T-helper 2 cell treated with Interferon-gamma antibody and Interleukin-4, amounts not matched to agents 5 μg/mL and 100 μg/mL, for 36 hours (primary cell): ENCODE data around the gene YPEL3.

Experiments used
- DNase-seq: peaks from one replicate; pipeline ENCODE4 v3.0.0; 2021; ENCODE audit warnings: low spot score
- H3K27ac Mint-ChIP-seq: one replicate; pipeline ENCODE4 v1.8.0; 2021; ENCODE audit warnings: mild to moderate bottlenecking, mixed read lengths
- H3K27me3 Mint-ChIP-seq: one replicate; pipeline ENCODE4 v1.8.0; 2021; ENCODE audit warnings: low read depth, mixed read lengths
- H3K36me3 Mint-ChIP-seq: one replicate; pipeline ENCODE4 v1.8.0; 2021; ENCODE audit warnings: low read depth, mixed read lengths
- H3K4me1 Mint-ChIP-seq: one replicate; pipeline ENCODE4 v1.8.0; 2021; ENCODE audit warnings: low read depth, mixed read lengths
- H3K4me3 Mint-ChIP-seq: one replicate; pipeline ENCODE4 v1.8.0; 2022; ENCODE audit warnings: mild to moderate bottlenecking, moderate library complexity, mixed read lengths
- H3K9me3 Mint-ChIP-seq: one replicate; pipeline ENCODE4 v1.8.0; 2021; ENCODE audit warnings: mixed read lengths

The YPEL3 gene

DNA sequence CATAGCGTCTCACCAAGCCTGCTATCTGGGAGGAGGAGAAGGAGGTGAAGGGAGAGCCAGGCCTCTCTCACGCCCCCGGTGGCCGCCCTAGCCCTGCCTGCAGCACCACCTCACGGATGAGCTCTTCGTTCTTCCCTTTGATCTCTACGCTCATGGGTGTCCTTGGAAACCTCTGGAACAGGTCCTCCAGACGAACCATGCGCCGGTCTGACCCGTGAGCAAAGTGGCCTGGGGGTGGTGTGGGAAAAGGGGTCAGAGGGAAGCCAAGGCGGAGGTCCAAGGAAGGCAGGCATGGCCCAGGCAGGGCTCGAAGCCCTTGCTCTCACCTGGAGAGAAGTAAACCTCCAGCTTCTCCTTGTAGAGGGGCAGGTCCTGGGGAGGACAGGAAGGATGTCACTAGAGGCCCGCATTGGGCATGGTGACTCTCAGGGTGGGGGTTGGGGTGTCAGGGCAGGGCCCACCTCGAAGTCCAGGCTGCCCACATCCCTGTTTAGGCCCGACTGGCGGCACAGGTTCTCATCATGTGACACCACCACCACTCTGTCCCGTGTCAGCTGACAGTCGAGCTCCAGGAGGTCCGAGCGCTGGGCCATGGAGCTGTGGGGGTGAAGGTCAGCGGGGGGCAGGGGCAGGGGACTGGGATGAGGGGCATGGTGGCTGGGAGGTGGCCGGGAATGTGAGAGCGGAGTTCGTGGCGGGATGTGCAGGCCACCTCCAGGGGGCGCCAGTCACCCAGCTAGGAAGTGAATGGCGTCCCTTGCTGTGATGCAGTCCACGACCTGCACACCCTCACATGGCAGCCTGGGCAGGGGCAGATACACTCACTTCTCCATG, 16.4 kb upstream of the YPEL3 start:
- peak overlapping the region; percentile 57 for H3K27ac Mint-ChIP-seq
- H3K4me3 Mint-ChIP-seq = no peak overlapping the region

DNA sequence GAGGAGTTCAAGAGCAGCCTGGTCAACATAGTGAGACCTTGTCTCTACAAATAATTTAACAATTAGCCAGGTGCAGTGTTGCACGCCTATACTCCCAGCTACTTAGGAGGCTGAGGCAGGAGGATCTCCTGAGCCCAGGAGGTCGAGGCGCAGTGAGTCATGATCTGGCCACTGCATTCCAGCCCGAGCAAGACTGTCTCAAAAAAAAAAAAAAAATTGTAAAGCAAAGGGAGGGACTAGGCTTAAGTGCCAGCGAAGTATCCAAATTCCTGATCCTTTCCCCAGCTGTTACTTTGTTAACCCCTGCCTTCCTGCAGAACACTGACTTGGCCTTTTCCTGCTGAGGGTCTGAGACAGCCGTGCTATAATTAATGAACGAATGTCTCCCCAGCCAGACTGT, 14.6 kb upstream of the YPEL3 start:
- H3K36me3 Mint-ChIP-seq = peaks cover 20% of the 10 kb centered on the region
- H3K4me3 Mint-ChIP-seq = no peak overlapping the region
- no peaks in the 10 kb centered on the region for H3K27me3 Mint-ChIP-seq
- no peak for DNase-seq
- H3K27ac Mint-ChIP-seq = no peak overlapping the region
- H3K9me3 Mint-ChIP-seq = no peaks in the 10 kb centered on the region
- H3K4me1 Mint-ChIP-seq = peaks cover 3% of the 10 kb centered on the region

More for the DNA sequence above, 16.4 kb upstream of the YPEL3 start:
- peaks cover 18% of the 10 kb centered on the region for H3K36me3 Mint-ChIP-seq
- no peaks in the 10 kb centered on the region for H3K9me3 Mint-ChIP-seq
- peak; percentile 56 for DNase-seq
- no peaks in the 10 kb centered on the region for H3K27me3 Mint-ChIP-seq
- peaks cover 3% of the 10 kb centered on the region for H3K4me1 Mint-ChIP-seq

DNA sequence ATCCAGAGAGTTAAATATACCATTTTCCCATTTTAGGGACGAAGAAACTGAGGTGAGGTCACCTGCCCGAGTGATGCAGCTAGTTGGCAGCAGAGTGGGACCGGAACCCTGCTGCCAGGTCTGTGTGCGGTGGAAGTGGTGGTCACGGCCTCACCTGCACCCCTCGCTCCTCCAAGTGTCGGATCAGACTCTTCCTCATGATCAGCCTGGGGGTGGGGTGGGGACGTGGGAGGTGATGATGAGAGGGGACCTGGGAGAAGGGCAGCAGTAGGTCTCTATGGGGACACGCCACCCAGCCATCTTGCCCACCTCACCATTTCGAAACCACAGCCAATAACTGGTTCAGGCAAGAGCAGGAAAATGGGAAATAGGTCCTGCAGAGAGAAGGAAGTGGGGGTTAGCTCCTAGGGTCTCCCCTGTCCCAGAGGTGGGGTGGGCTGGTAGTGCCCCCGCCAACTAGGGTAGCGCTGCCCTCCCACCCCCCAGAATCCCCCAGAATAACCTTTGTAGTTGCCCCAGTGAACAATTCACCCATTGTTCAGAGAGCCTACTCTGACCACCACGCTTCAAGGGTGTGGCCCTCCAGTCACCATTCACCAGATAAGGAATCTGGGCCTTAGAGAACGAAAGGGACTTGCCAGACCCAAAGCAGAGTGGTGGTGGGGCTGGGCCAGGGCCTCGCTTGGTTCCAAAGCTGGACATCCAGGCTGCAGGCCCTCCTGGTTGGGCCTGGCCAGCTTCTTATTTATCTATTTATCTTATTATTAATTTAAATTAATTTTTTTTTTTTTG, 12.2 kb upstream of the YPEL3 start:
- H3K4me3 Mint-ChIP-seq = no peak overlapping the region
- no peaks in the 10 kb centered on the region for H3K9me3 Mint-ChIP-seq
- H3K27ac Mint-ChIP-seq = no peak overlapping the region
- no peaks in the 10 kb centered on the region for H3K27me3 Mint-ChIP-seq
- DNase-seq = no peak
- H3K4me1 Mint-ChIP-seq = peaks cover 4% of the 10 kb centered on the region
- peaks cover 29% of the 10 kb centered on the region for H3K36me3 Mint-ChIP-seq

DNA sequence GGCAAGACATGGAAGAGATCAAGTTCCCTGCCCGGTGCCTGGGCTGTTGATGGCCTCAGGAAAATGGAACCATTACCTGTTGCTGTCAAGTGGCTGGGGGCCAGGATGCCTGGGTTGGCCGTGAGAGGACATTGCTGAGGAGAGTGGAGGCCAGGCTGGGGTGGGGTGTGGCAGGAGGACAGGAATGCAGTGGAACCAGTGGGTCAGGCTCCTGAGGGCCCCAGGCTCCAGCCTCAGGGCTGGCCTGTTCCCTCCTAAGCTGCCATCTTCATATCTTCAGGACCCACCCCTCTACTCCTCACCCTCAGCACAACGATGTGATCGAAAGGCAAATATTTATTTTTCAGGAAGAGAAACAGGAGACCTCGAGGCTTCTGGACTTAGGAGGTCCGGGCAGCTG, 8.5 kb upstream of the YPEL3 start:
- H3K27me3 Mint-ChIP-seq = no peaks in the 10 kb centered on the region
- H3K27ac Mint-ChIP-seq = no peak overlapping the region
- no peak for DNase-seq
- H3K4me1 Mint-ChIP-seq = peaks cover 1% of the 10 kb centered on the region
- H3K4me3 Mint-ChIP-seq = no peak overlapping the region
- no peaks in the 10 kb centered on the region for H3K9me3 Mint-ChIP-seq
- peaks cover 18% of the 10 kb centered on the region for H3K36me3 Mint-ChIP-seq

DNA sequence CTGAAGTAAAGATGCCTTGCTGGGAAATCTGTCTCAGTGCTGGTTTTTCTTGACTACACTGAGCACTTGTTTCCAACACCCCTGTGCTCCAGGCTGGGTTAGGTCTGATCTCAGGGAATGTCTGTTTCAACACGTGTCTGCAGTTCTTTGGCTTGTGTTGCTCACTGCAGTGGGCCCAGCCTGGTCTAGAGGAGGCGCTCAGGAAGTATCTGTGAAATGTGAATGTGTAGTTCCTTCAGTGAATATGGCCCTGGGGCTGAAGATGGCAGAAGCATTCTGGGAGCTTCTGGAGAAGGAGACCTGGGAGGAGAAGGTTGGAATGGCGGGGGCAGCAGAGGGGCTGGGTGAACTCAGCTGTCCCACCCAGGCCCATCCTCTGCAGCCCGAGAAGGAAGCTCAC, 8.1 kb upstream of the YPEL3 start:
- Mint-ChIP-seq H3K36me3 (peaks cover 18% of the 10 kb centered on the region), H3K27me3 (no peaks in the 10 kb centered on the region), H3K9me3 (no peaks in the 10 kb centered on the region), H3K27ac (peak overlapping the region; percentile 37), H3K4me3 (no peak overlapping the region), H3K4me1 (peaks cover 1% of the 10 kb centered on the region)
- DNase-seq = no peak

DNA sequence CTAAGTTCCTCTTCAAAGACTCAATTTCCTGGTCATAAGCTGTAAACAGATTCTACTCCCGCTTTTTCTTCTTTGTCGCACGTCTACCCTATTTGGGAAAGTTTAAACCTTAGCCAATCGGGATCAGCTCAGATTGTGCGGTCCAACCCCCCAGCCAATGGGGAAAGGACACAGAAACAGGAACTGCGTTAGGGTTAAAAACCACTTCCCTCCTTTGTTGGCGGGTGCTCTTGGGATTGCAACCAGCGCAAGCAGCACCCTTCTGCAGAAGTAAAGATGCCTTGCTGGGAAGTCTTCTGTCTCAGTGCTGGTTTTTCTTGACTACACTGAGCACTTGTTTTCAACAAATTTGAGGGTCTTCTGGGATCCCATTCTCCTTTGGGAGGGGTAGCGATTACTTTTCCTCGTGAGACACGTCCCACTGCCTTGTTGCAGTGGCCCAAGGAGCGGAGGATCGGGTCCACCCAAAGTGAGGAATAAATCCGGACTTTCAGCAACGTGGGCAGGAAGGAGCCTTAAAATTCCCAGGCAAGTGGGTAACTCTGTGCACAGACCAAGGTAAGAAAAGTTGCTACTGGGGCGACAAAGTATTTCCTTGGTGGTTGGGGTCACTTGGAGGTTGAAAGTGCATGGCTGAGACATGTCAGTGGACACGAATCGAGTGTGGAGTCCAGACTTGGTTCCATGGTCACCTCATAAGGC, 1.0 kb upstream of the YPEL3 start:
- H3K36me3 Mint-ChIP-seq = peaks cover 33% of the 10 kb centered on the region
- H3K27ac Mint-ChIP-seq = peak overlapping the region; percentile 86
- peak overlapping the region; percentile 61 for H3K4me3 Mint-ChIP-seq
- H3K27me3 Mint-ChIP-seq = no peaks in the 10 kb centered on the region
- H3K4me1 Mint-ChIP-seq = peaks cover 24% of the 10 kb centered on the region
- DNase-seq = no peak
- H3K9me3 Mint-ChIP-seq = peaks cover 22% of the 10 kb centered on the region

DNA sequence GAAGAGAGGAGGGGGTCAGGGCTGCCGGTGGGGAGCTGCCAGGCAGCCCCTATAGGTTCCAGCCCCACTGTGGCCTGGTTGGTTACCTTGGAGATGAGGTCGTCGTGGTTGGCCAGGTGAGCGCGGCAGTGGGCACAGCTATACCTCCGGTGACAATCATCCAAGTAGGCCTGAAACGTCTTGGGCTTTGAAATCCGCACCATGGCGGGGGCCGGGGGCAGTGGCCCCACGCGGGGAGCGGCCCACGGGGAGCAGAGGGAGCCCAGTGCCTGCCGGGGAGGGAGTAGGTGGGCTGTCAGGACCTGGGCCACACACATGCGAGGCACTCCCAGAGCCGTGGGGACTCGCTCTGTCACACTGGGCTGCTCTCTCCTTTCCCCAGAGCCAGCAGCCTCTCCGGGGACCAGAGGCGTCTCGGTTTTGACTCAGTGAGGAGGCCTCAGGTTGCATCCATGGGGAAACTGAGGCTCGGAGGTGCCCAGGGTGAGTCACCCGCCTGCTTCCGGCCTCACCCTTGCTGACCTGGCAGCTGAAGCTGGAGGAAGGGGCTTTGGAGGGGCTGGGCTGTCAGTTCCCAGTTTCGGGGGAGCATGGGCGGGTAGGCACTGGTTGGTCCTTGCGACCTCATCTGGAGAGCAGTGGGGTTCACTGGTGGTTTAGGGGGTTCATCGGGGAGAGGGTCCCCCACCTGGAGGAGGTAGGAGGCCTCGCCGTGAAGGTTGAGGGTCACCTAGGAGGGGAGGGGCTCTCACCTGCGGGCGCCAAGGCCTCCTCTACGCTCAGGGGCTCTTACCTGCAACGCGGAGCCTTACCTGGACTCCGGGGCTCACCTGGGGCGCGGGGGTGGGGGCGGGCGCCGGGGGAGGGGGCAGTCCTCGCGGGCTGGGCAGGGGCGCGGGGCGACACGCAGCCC, 591 bp downstream of the YPEL3 start:
- Mint-ChIP-seq H3K4me1 (peaks cover 29% of the 10 kb centered on the region), H3K9me3 (peaks cover 22% of the 10 kb centered on the region), H3K27me3 (no peaks in the 10 kb centered on the region), H3K4me3 (peak overlapping the region; percentile 89), H3K27ac (peak overlapping the region; percentile 88), H3K36me3 (peaks cover 33% of the 10 kb centered on the region)
- DNase-seq = no peak

DNA sequence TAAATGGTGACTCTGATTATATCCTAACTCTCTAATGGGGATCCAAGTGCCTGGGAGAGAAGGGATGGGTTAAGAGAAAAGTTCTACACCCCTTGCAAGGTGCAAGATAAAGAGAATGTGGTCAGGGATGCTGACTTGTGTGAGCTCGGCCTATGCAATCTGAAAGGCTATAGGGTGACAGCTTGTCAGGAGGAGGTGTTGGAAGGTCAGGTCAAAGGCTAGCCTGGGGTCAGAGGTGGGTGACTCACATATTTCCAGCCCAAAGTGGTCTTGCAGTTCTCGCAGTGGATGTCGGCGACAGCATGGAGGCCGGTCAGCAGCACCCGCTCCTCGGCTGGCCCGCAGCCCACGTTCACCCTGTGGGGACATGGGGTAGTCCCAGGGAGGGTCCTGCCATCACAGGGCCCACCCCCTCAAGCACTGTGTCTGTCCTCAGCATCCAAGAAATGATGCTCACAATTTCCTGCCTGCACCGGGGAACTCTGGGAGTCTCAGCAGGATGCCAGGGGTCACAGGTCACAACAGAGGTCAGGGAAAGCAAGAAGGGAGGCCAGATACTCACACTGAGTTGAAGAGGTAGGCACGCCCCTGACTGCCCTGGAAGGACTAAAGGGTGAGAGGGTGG, 1.4 kb downstream of the YPEL3 start:
- Mint-ChIP-seq H3K27ac (peak overlapping the region; percentile 88), H3K27me3 (no peaks in the 10 kb centered on the region), H3K4me3 (peak overlapping the region; percentile 89), H3K36me3 (peaks cover 33% of the 10 kb centered on the region), H3K4me1 (peaks cover 37% of the 10 kb centered on the region), H3K9me3 (peaks cover 22% of the 10 kb centered on the region)
- DNase-seq = no peak

DNA sequence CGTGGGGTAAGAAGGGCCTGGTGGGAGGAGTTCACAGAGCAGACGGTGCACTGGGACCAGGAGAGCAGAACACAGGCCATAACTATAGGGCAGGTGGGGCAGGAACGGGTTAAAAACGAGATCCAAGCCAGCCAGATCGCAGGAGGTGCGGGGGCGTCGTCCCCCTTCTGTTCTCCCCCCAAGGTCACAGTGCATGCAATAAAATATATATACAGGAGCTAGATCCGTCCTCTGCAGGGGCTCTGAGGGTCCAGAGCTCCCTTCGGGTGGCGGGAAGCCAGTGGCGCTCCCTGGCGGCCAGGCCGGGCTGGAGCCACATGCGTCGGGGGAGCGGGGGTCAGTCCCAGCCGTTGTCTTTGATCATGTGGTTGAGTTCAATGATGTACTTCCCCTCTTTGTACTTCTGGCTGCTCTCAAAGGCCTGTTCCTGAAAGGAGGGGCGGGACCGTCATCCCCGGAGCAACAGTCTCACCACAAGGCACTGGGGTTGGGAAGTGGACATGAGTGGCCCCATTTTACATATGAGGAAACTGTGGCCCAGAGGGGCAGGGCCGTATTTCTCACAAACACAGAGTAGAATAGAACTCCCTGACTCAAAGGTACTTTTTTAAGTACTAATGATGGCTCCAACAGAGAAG, 3.5 kb downstream of the YPEL3 start:
- Mint-ChIP-seq H3K4me3 (peak overlapping the region; percentile 86), H3K27ac (peak overlapping the region; percentile 97), H3K9me3 (peaks cover 8% of the 10 kb centered on the region), H3K4me1 (peaks cover 42% of the 10 kb centered on the region), H3K36me3 (peaks cover 27% of the 10 kb centered on the region), H3K27me3 (no peaks in the 10 kb centered on the region)
- DNase-seq = peak; percentile 84

DNA sequence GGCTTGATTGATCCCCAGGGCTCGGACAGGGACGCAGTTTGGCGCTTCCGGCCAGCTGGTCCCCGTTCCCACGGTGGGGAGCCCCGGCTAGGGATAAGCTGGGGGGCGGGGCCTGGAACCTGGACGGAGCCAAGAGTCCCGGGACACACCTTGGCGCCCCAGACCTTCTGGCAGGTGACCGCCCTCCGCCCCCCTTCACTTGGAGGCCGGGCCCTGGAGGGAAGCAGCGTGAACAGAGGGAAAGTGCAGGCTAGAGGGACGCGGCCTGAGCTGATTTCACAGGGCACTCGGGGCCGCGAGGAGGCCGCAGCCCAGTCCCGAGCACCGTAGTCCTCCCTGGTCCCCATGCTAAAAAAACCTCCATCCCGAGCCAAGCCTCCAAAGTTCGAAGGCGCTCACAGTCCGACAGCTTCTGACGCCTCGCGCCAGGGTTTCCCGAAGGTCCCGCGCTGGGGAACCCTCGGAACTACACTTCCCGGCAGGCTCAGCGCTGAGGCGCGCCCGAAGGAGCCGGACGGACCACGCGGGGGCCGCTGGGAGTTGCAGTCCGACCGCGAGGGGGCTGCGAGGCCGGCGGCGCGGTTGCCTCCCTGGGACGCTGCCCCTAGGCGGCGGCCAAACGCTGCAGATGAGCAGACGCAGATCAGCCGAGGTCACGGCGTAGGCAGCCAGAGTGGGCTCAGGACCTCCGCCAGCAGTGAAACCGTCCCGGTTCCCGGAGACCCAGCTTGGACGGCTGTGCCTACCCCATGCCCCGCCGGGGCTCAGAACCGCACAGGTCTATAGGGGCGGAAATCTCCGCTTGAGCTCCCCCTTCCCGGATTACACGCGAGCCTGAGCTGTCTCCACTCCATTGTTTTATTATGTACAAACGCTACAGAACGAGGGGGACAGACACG, 4.3 kb downstream of the YPEL3 start, which contains the start of gene TBX6:
TBX6 (minus strand) TSS at position 451 of the 899 bp plus-strand sequence. CDS start 731 bp downstream, outside the sequence.
- peaks cover 26% of the 10 kb centered on the region for H3K36me3 Mint-ChIP-seq
- H3K27ac Mint-ChIP-seq = peak within 1 kb of the TSS; percentile 97
- peaks cover under 1% of the 10 kb centered on the region for H3K9me3 Mint-ChIP-seq
- DNase-seq = peak; percentile 96
- H3K4me1 Mint-ChIP-seq = peaks cover 40% of the 10 kb centered on the region
- no peaks in the 10 kb centered on the region for H3K27me3 Mint-ChIP-seq
- H3K4me3 Mint-ChIP-seq = peak within 1 kb of the TSS; percentile 86

DNA sequence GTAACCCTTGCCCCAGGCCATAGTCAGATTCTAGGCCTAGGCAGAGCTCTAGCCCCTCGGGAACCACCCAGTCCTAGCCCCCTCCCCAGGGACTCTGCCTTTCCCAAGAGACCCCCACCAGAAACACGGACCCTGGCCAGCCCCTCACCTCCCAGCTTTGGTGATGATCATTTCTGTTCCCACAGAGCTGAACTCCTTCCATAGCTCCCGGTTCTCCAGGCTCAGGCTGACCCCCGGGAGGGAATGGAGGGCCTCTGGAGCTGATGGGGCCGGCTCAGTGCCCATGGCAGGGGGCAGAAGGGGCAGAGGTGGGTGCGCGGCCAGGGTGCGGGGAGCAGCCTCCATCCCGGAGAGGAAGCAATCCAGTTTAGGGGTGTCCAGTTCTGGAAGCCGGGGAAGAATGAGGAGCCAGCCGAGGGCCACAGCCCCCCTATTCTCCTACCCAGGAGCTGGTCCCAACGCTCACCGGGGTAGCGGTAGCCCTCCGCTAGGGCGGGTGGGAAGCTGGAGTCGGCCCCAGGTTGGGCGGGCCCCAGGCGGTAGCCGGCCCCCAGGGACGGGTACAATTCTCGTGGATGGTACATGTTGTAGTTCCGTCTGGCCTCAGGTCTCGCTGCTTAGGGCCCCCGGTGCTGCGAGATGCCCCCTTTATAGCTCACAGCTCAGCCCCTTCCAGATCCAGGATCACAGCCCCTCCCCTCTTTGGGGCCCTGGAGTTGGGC, 5.2 kb downstream of the YPEL3 start:
- H3K4me3 Mint-ChIP-seq = peak overlapping the region; percentile 47
- H3K9me3 Mint-ChIP-seq = no peaks in the 10 kb centered on the region
- no peak for DNase-seq
- H3K27me3 Mint-ChIP-seq = no peaks in the 10 kb centered on the region
- peaks cover 25% of the 10 kb centered on the region for H3K36me3 Mint-ChIP-seq
- H3K4me1 Mint-ChIP-seq = peaks cover 40% of the 10 kb centered on the region
- peak overlapping the region; percentile 66 for H3K27ac Mint-ChIP-seq
